ENCODE measurements around the gene ADAMTS3. TPM values are rescaled to one million over a fixed set of nuclear protein-coding genes. Genes with fewer than 3 reads are reported as not detected.
A peak's percentile ranks its signal among the peaks of the same experiment; 100 is the strongest.

The ADAMTS3 gene
- 1.1 TPM for total RNA-seq
- long read RNA-seq: 0 reads

DNA sequence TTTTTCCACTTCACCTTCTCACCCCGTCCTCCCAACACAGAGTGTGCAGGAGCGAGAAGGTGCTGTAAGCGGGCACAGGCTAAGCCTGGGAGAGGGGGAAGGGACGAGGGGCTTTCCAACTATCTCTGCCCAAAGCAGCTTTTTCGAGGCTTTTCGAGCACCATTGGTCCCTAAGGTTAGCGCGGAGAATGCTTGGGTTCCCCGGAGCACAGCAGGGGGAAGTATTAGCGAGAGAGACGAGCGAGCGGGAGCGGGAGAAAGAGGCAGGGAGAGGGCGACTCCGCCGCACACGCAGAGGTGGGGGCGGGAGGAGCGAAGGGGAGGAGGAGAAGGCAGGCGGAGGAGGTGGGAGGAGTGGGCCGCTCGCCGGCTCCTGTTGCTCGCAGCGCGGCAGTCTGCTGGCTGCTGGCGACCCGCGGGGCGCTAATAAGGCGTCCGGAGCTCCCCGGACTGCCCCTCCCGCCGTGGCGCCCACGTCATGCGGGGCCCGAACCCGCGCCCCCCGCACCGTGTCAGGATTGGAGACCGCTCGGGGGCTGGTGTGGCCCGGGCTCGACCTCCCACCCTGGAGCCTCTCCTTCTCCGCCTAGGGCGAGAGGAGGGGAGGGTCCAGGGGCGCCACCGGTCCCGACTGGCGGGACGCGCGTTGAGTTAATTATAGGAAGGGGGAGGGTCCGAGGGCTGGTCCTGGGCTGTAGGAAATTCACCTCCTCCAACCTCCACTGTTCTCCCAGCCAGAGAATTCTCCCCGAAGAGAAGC, at the start of gene ADAMTS3:
TSS of gene ADAMTS3 (minus strand) at position 263 of the 760 bp plus-strand sequence. CDS start 459 bp downstream, outside the sequence.
- intact Hi-C loops (cut with DNase I): no loop called here
- DNase-seq (peak; percentile 69), ATAC-seq (peak; percentile 85 to 86)
- Histone ChIP-seq H3K27ac (peak within 1 kb of the TSS; percentile 63), H3K9me3 (no peaks in the 10 kb centered on the region), H3K4me3 (peak within 1 kb of the TSS; percentile 65), H3K27me3 (ENCODE audit: low read depth) (no peaks in the 10 kb centered on the region), H3K36me3 (no peaks in the 10 kb centered on the region), H3K4me1 (peaks cover 19% of the 10 kb centered on the region)
- TF ChIP-seq, protein P1, sequence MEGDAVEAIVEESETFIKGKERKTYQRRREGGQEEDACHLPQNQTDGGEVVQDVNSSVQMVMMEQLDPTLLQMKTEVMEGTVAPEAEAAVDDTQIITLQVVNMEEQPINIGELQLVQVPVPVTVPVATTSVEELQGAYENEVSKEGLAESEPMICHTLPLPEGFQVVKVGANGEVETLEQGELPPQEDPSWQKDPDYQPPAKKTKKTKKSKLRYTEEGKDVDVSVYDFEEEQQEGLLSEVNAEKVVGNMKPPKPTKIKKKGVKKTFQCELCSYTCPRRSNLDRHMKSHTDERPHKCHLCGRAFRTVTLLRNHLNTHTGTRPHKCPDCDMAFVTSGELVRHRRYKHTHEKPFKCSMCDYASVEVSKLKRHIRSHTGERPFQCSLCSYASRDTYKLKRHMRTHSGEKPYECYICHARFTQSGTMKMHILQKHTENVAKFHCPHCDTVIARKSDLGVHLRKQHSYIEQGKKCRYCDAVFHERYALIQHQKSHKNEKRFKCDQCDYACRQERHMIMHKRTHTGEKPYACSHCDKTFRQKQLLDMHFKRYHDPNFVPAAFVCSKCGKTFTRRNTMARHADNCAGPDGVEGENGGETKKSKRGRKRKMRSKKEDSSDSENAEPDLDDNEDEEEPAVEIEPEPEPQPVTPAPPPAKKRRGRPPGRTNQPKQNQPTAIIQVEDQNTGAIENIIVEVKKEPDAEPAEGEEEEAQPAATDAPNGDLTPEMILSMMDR (IDR thresholded peaks at IDR 0.05): no peak

- Histone ChIP-seq H3K4me1 (no peaks in the 10 kb centered on the region), H3K36me3 (no peaks in the 10 kb centered on the region), H3K9me3 (no peaks in the 10 kb centered on the region), H3K27me3 (ENCODE audit: low read depth) (no peaks in the 10 kb centered on the region), H3K4me3 (no peak overlapping the region), H3K27ac (no peak overlapping the region)
- no peak for DNase-seq
- intact Hi-C loops (cut with DNase I): no loop called here
- TF ChIP-seq, protein P1 (IDR thresholded peaks at IDR 0.05): no peak
- ATAC-seq: no peak
Measured at GRCh38 chr4:72613959-72614358, 44.9 kb upstream of the ADAMTS3 start.

GRCh38 chr4:72606751-72607150, 37.7 kb upstream of the ADAMTS3 start:
- intact Hi-C loops (cut with DNase I): no loop called here
- Histone ChIP-seq H3K9me3 (peaks cover 8% of the 10 kb centered on the region), H3K4me1 (no peaks in the 10 kb centered on the region), H3K27ac (no peak overlapping the region), H3K36me3 (no peaks in the 10 kb centered on the region), H3K4me3 (no peak overlapping the region), H3K27me3 (ENCODE audit: low read depth) (no peaks in the 10 kb centered on the region)
- no peak for ATAC-seq
- TF ChIP-seq, protein P1 (IDR thresholded peaks at IDR 0.05): no peak
- DNase-seq: no peak

- Histone ChIP-seq H3K4me3 (no peak overlapping the region), H3K4me1 (no peaks in the 10 kb centered on the region), H3K9me3 (peaks cover 8% of the 10 kb centered on the region), H3K27me3 (ENCODE audit: low read depth) (no peaks in the 10 kb centered on the region), H3K36me3 (no peaks in the 10 kb centered on the region), H3K27ac (no peak overlapping the region)
- ATAC-seq (no peak), DNase-seq (no peak)
- intact Hi-C loops (cut with DNase I): no loop called here
- TF ChIP-seq, protein P1 (IDR thresholded peaks at IDR 0.05): no peak
Measured at GRCh38 chr4:72604324-72604723, 35.3 kb upstream of the ADAMTS3 start.

- TF ChIP-seq, protein P1 (IDR thresholded peaks at IDR 0.05): no peak
Measured at GRCh38 chr4:72602396-72603376, 33.7 kb upstream of the ADAMTS3 start.

More at GRCh38 chr4:72602396-72603376, 33.7 kb upstream of the ADAMTS3 start:
- Histone ChIP-seq H3K4me1 (no peaks in the 10 kb centered on the region), H3K27me3 (ENCODE audit: low read depth) (no peaks in the 10 kb centered on the region), H3K36me3 (no peaks in the 10 kb centered on the region), H3K9me3 (peaks cover 8% of the 10 kb centered on the region), H3K4me3 (no peak overlapping the region), H3K27ac (no peak overlapping the region)
- no peak for DNase-seq
- ATAC-seq: no peak
- intact Hi-C loops (cut with DNase I): no loop called here
